Measurements from ENCODE around the gene UBE2F.
"Not testable (repeated sequence)": the region's sequence is repeated elsewhere in the genome, so short reads cannot be mapped to it uniquely, and the experiment has no call there.

UBE2F gene

GRCh38 chr2:238039985-238040384 is 73.2 kb downstream of the UBE2F start:
- no peak overlapping the region for H3K9ac ChIP-seq (ENCODE audit: low read depth in 1 of 2, low read length in 2 of 2)
- H3K4me3 ChIP-seq (ENCODE audit: low read length in 2 of 2), result no peak overlapping the region
- H3K9me3 ChIP-seq (ENCODE audit: control insufficient read depth in 2 of 2, low read length in 2 of 2), result no peaks in the 10 kb centered on the region
- H3K4me1 ChIP-seq (ENCODE audit: control insufficient read depth in 2 of 2, insufficient read depth in 2 of 2, low read length in 2 of 2), result no peaks in the 10 kb centered on the region
- no peaks in the 10 kb centered on the region for H3K27me3 ChIP-seq (ENCODE audit: control insufficient read depth in 2 of 2, insufficient read depth in 2 of 2, low read length in 2 of 2)
- no peak overlapping the region for H3K27ac ChIP-seq (ENCODE audit: low read depth in 2 of 2, low read length in 2 of 2)
- peaks cover 38 to 59% of the 10 kb centered on the region in 2 donors for H3K36me3 ChIP-seq (ENCODE audit: control insufficient read depth in 2 of 2, insufficient read depth in 2 of 2, low read length in 2 of 2)

GRCh38 chr2:238040918-238041317 is 74.1 kb downstream of the UBE2F start:
- Histone ChIP-seq H3K9me3 (ENCODE audit: control insufficient read depth in 2 of 2, low read length in 2 of 2) (no peaks in the 10 kb centered on the region), H3K27ac (ENCODE audit: low read depth in 2 of 2, low read length in 2 of 2) (no peak overlapping the region), H3K36me3 (ENCODE audit: control insufficient read depth in 2 of 2, insufficient read depth in 2 of 2, low read length in 2 of 2) (peaks cover 38 to 57% of the 10 kb centered on the region in 2 donors), H3K4me3 (ENCODE audit: low read length in 2 of 2) (no peak overlapping the region), H3K27me3 (ENCODE audit: control insufficient read depth in 2 of 2, insufficient read depth in 2 of 2, low read length in 2 of 2) (no peaks in the 10 kb centered on the region), H3K9ac (ENCODE audit: low read depth in 1 of 2, low read length in 2 of 2) (no peak overlapping the region), H3K4me1 (ENCODE audit: control insufficient read depth in 2 of 2, insufficient read depth in 2 of 2, low read length in 2 of 2) (no peaks in the 10 kb centered on the region)

- Histone ChIP-seq H3K4me3 (ENCODE audit: low read length in 2 of 2) (no peak overlapping the region), H3K36me3 (ENCODE audit: control insufficient read depth in 2 of 2, insufficient read depth in 2 of 2, low read length in 2 of 2) (peaks cover 38 to 49% of the 10 kb centered on the region in 2 donors), H3K27ac (ENCODE audit: low read depth in 2 of 2, low read length in 2 of 2) (no peak overlapping the region), H3K9me3 (ENCODE audit: control insufficient read depth in 2 of 2, low read length in 2 of 2) (no peaks in the 10 kb centered on the region), H3K9ac (ENCODE audit: low read depth in 1 of 2, low read length in 2 of 2) (no peak overlapping the region), H3K27me3 (ENCODE audit: control insufficient read depth in 2 of 2, insufficient read depth in 2 of 2, low read length in 2 of 2) (no peaks in the 10 kb centered on the region), H3K4me1 (ENCODE audit: control insufficient read depth in 2 of 2, insufficient read depth in 2 of 2, low read length in 2 of 2) (no peaks in the 10 kb centered on the region)
These were observed 75.3 kb downstream of the UBE2F start for GRCh38 chr2:238042090-238042489.

- Histone ChIP-seq H3K36me3 (ENCODE audit: control insufficient read depth in 2 of 2, insufficient read depth in 2 of 2, low read length in 2 of 2) (peaks cover 34 to 40% of the 10 kb centered on the region in 2 donors), H3K27ac (ENCODE audit: low read depth in 2 of 2, low read length in 2 of 2) (no peak overlapping the region), H3K27me3 (ENCODE audit: control insufficient read depth in 2 of 2, insufficient read depth in 2 of 2, low read length in 2 of 2) (no peaks in the 10 kb centered on the region), H3K9ac (ENCODE audit: low read depth in 1 of 2, low read length in 2 of 2) (no peak overlapping the region), H3K4me3 (ENCODE audit: low read length in 2 of 2) (no peak overlapping the region), H3K4me1 (ENCODE audit: control insufficient read depth in 2 of 2, insufficient read depth in 2 of 2, low read length in 2 of 2) (no peaks in the 10 kb centered on the region), H3K9me3 (ENCODE audit: control insufficient read depth in 2 of 2, low read length in 2 of 2) (no peaks in the 10 kb centered on the region)
These were observed 76.2 kb downstream of the UBE2F start for GRCh38 chr2:238042849-238043584.

GRCh38 chr2:238043851-238044250 is 77.0 kb downstream of the UBE2F start:
- no peak overlapping the region for H3K9ac ChIP-seq (ENCODE audit: low read depth in 1 of 2, low read length in 2 of 2)
- peaks cover 27 to 34% of the 10 kb centered on the region in 2 donors for H3K36me3 ChIP-seq (ENCODE audit: control insufficient read depth in 2 of 2, insufficient read depth in 2 of 2, low read length in 2 of 2)
- no peak overlapping the region for H3K4me3 ChIP-seq (ENCODE audit: low read length in 2 of 2)
- H3K9me3 ChIP-seq (ENCODE audit: control insufficient read depth in 2 of 2, low read length in 2 of 2), result no peaks in the 10 kb centered on the region
- H3K27ac ChIP-seq (ENCODE audit: low read depth in 2 of 2, low read length in 2 of 2), result no peak overlapping the region
- H3K27me3 ChIP-seq (ENCODE audit: control insufficient read depth in 2 of 2, insufficient read depth in 2 of 2, low read length in 2 of 2), result no peaks in the 10 kb centered on the region
- no peaks in the 10 kb centered on the region for H3K4me1 ChIP-seq (ENCODE audit: control insufficient read depth in 2 of 2, insufficient read depth in 2 of 2, low read length in 2 of 2)

GRCh38 chr2:238045575-238045974 is 78.8 kb downstream of the UBE2F start:
- Histone ChIP-seq H3K27ac (ENCODE audit: low read depth in 2 of 2, low read length in 2 of 2) (no peak overlapping the region), H3K9me3 (ENCODE audit: control insufficient read depth in 2 of 2, low read length in 2 of 2) (no peaks in the 10 kb centered on the region), H3K9ac (ENCODE audit: low read depth in 1 of 2, low read length in 2 of 2) (no peak overlapping the region), H3K27me3 (ENCODE audit: control insufficient read depth in 2 of 2, insufficient read depth in 2 of 2, low read length in 2 of 2) (no peaks in the 10 kb centered on the region), H3K4me3 (ENCODE audit: low read length in 2 of 2) (no peak overlapping the region), H3K36me3 (ENCODE audit: control insufficient read depth in 2 of 2, insufficient read depth in 2 of 2, low read length in 2 of 2) (peaks cover 21 to 25% of the 10 kb centered on the region in 2 donors), H3K4me1 (ENCODE audit: control insufficient read depth in 2 of 2, insufficient read depth in 2 of 2, low read length in 2 of 2) (no peaks in the 10 kb centered on the region)

- Histone ChIP-seq H3K27ac (ENCODE audit: low read depth in 2 of 2, low read length in 2 of 2) (no peak overlapping the region), H3K9ac (ENCODE audit: low read depth in 1 of 2, low read length in 2 of 2) (no peak overlapping the region), H3K27me3 (ENCODE audit: control insufficient read depth in 2 of 2, insufficient read depth in 2 of 2, low read length in 2 of 2) (no peaks in the 10 kb centered on the region), H3K36me3 (ENCODE audit: control insufficient read depth in 2 of 2, insufficient read depth in 2 of 2, low read length in 2 of 2) (peaks cover 14 to 16% of the 10 kb centered on the region in 2 donors), H3K9me3 (ENCODE audit: control insufficient read depth in 2 of 2, low read length in 2 of 2) (no peaks in the 10 kb centered on the region), H3K4me1 (ENCODE audit: control insufficient read depth in 2 of 2, insufficient read depth in 2 of 2, low read length in 2 of 2) (no peaks in the 10 kb centered on the region), H3K4me3 (ENCODE audit: low read length in 2 of 2) (no peak overlapping the region)
These were observed 80.0 kb downstream of the UBE2F start for GRCh38 chr2:238046725-238047270.

GRCh38 chr2:238053191-238053776 is 86.5 kb downstream of the UBE2F start:
- Histone ChIP-seq H3K9ac (ENCODE audit: low read depth in 1 of 2, low read length in 2 of 2) (no peak overlapping the region), H3K27me3 (ENCODE audit: control insufficient read depth in 2 of 2, insufficient read depth in 2 of 2, low read length in 2 of 2) (no peaks in the 10 kb centered on the region), H3K9me3 (ENCODE audit: control insufficient read depth in 2 of 2, low read length in 2 of 2) (no peaks in the 10 kb centered on the region), H3K4me1 (ENCODE audit: control insufficient read depth in 2 of 2, insufficient read depth in 2 of 2, low read length in 2 of 2) (no peaks in the 10 kb centered on the region), H3K36me3 (ENCODE audit: control insufficient read depth in 2 of 2, insufficient read depth in 2 of 2, low read length in 2 of 2) (no peaks in the 10 kb centered on the region), H3K27ac (ENCODE audit: low read depth in 2 of 2, low read length in 2 of 2) (no peak overlapping the region), H3K4me3 (ENCODE audit: low read length in 2 of 2) (no peak overlapping the region)

GRCh38 chr2:238055841-238056240 is 89.0 kb downstream of the UBE2F start:
- H3K27me3 ChIP-seq (ENCODE audit: control insufficient read depth in 2 of 2, insufficient read depth in 2 of 2, low read length in 2 of 2), result no peaks in the 10 kb centered on the region
- H3K9me3 ChIP-seq (ENCODE audit: control insufficient read depth in 2 of 2, low read length in 2 of 2), result no peaks in the 10 kb centered on the region
- no peak overlapping the region for H3K4me3 ChIP-seq (ENCODE audit: low read length in 2 of 2)
- H3K9ac ChIP-seq (ENCODE audit: low read depth in 1 of 2, low read length in 2 of 2), result no peak overlapping the region
- no peaks in the 10 kb centered on the region for H3K36me3 ChIP-seq (ENCODE audit: control insufficient read depth in 2 of 2, insufficient read depth in 2 of 2, low read length in 2 of 2)
- H3K4me1 ChIP-seq (ENCODE audit: control insufficient read depth in 2 of 2, insufficient read depth in 2 of 2, low read length in 2 of 2), result peaks cover 0 to 5% of the 10 kb centered on the region in 2 donors
- no peak overlapping the region for H3K27ac ChIP-seq (ENCODE audit: low read depth in 2 of 2, low read length in 2 of 2)

- not testable (repeated sequence) for H3K36me3 ChIP-seq (ENCODE audit: control insufficient read depth in 2 of 2, insufficient read depth in 2 of 2, low read length in 2 of 2); H3K9me3 ChIP-seq (ENCODE audit: control insufficient read depth in 2 of 2, low read length in 2 of 2); H3K4me3 ChIP-seq (ENCODE audit: low read length in 2 of 2); H3K9ac ChIP-seq (ENCODE audit: low read depth in 1 of 2, low read length in 2 of 2); H3K27me3 ChIP-seq (ENCODE audit: control insufficient read depth in 2 of 2, insufficient read depth in 2 of 2, low read length in 2 of 2); H3K27ac ChIP-seq (ENCODE audit: low read depth in 2 of 2, low read length in 2 of 2)
- peaks cover 6 to 11% of the 10 kb centered on the region in 2 donors for H3K4me1 ChIP-seq (ENCODE audit: control insufficient read depth in 2 of 2, insufficient read depth in 2 of 2, low read length in 2 of 2)
These were observed 91.1 kb downstream of the UBE2F start for GRCh38 chr2:238057696-238058575.
